Gastrocnemius medialis (tissue), 4 donors: ENCODE results near the gene PBRM1.

Experiments
- CTCF ChIP-seq, 5 experiments: fragments of 450-650 bp in 3 of 5; fragments of 200-600 bp in 2 of 5; sonication (generic) in 2 of 5; IDR thresholded peaks in 4 of 5; conservative IDR thresholded peaks in 1 of 5; 1 replicate in 4 of 5; 2 replicates in 1 of 5; pipeline ENCODE4 v1.5.1; 2016 to 2019; ENCODE audit warnings: antibody characterized with exemption in 5 of 5, mild to moderate bottlenecking in 3 of 5, moderate library complexity in 3 of 5
- POLR2A ChIP-seq, 2 donors: fragments of 450-650 bp; IDR thresholded peaks; one replicate each; pipeline ENCODE4 v1.6.1; 2017; ENCODE audit warnings: antibody characterized with exemption in 2 of 2, mild to moderate bottlenecking in 2 of 2, moderate library complexity in 2 of 2

- TF ChIP-seq POLR2A (IDR thresholded peaks at IDR 0.05) (no peak), CTCF (IDR thresholded peaks at IDR 0.05 in 4 of 5, conservative IDR thresholded peaks at IDR 0.05 in 1 of 5) (no peak)
These were observed 163.6 kb downstream of the PBRM1 start for GRCh38 chr3:52521881-52522650.
